K562 (cell line): Measurements from ENCODE around the gene GCDH. TPM values are rescaled to one million over a fixed set of nuclear protein-coding genes. Genes with fewer than 3 reads are reported as not detected.
"Not testable (repeated sequence)": the region's sequence is repeated elsewhere in the genome, so short reads cannot be mapped to it uniquely, and the experiment has no call there.

Experiments
- BCLAF1 ChIP-seq, 2 experiments: fragments of 450-650 bp in 1 of 2; IDR thresholded peaks; 2 replicates each; pipeline ENCODE4 v1.6.1; 2011 to 2017; ENCODE audit warnings: low read depth in 2 of 2, antibody characterized with exemption in 1 of 2, borderline replicate concordance in 1 of 2, low read length in 1 of 2, mild to moderate bottlenecking in 1 of 2, mixed read lengths in 1 of 2; ENCODE audit not compliant: control insufficient read depth in 1 of 2
- E2F8 ChIP-seq: fragments of 450-650 bp; IDR thresholded peaks from 2 replicates; pipeline ENCODE4 v1.7.1; 2018; ENCODE audit warnings: mild to moderate bottlenecking, low read depth; ENCODE audit not compliant: partially characterized antibody
- HDGF ChIP-seq: fragments of 450-650 bp; IDR thresholded peaks from 2 replicates; pipeline ENCODE4 v1.6.1; 2016
- MCM3 ChIP-seq: fragments of 450-650 bp; IDR thresholded peaks from 2 replicates; pipeline ENCODE4 v1.6.1; 2016
- NKRF ChIP-seq: fragments of 450-650 bp; IDR thresholded peaks from 2 replicates; pipeline ENCODE4 v1.6.1; 2016; ENCODE audit warnings: borderline replicate concordance
- OTX1 ChIP-seq: fragments of 450-650 bp; formaldehyde crosslinking; IDR thresholded peaks from 2 replicates; pipeline ENCODE4 v1.4.0; 2022; ENCODE audit warnings: mild to moderate bottlenecking
- POLR2A ChIP-seq: fragments of 450-650 bp; conservative IDR thresholded peaks from 2 replicates; pipeline ENCODE4 v1.6.1; 2016
- RAD51 ChIP-seq: fragments of 450-650 bp; IDR thresholded peaks from 2 replicates; pipeline ENCODE4 v1.7.1; 2016; ENCODE audit warnings: low read depth, mild to moderate bottlenecking, borderline replicate concordance
- REST ChIP-seq, 2 experiments: fragments of 450-650 bp; formaldehyde crosslinking in 1 of 2; IDR thresholded peaks; 2 replicates each; pipeline versions ENCODE4 v1.4.0 to v1.6.1; 2014 to 2020; ENCODE audit warnings: mild to moderate bottlenecking in 2 of 2, borderline replicate concordance in 1 of 2, low read depth in 1 of 2
- SMARCA4 ChIP-seq: fragments of 450-650 bp; IDR thresholded peaks from 2 replicates; pipeline ENCODE4 v1.6.1; 2016
- TCF3 ChIP-seq: sonication (generic); formaldehyde crosslinking; IDR thresholded peaks from 2 replicates; pipeline ENCODE4 v1.4.0; 2020; ENCODE audit warnings: mild to moderate bottlenecking, missing genetic modification reagents
- TRIM28 ChIP-seq: fragments of 450-650 bp; IDR thresholded peaks from 2 replicates; pipeline ENCODE4 v1.6.1; 2017
- polyA plus RNA-seq, 8 experiments: library from polyadenylated mRNA; depleted of rRNA in 4 of 8; stranded (reverse) in 5 of 8; unstranded in 3 of 8; fragments of >200 nt; fragmentation: Nextera tagmentation in 2 of 8; fragmentation: Illumina TruSeq in 1 of 8; extraction: Ambion mirVana in 2 of 8; extraction: Trizol in 1 of 8; gene quantifications; 2 replicates each; pipeline versions ENCODE4 v1.2.1 to v1.2.3, GENCODE V29; 2011 to 2014; ENCODE audit warnings: inconsistent platforms in 1 of 8, missing spikeins in 1 of 8
- total RNA-seq, 7 experiments: library from RNA; depleted of rRNA in 6 of 7; stranded (reverse); fragments of >200 nt in 6 of 7; fragmentation: Illumina TruSeq in 2 of 7; extraction: Trizol in 2 of 7; gene quantifications; 2 replicates each; pipeline versions ENCODE4 v1.2.1 to v1.2.3, GENCODE V29; 2011 to 2021; ENCODE audit warnings: low replicate concordance in 1 of 7

GCDH gene
- total and polyA plus RNA-seq, 9 of the 15 experiments (the other 6 are each of a cell fraction or from before 2014, with no cell fraction given) = 2.9 to 50.8 (median 19.1) TPM

- TF ChIP-seq TRIM28 (peak; percentile 35; the same call in 1 of the 2 replicates), REST (IDR thresholded peaks at IDR 0.05; ENCODE audit: borderline replicate concordance) (0 out of 2 replicates have a peak, but pooled peaks have one; percentile 14), OTX1 (peak; percentile 81; the same call in 1 of the 2 replicates), SMARCA4 (peak; percentile 44; the same call in 1 of the 2 replicates), BCLAF1 (IDR thresholded peaks at IDR 0.05; ENCODE audit: borderline replicate concordance in 1 of 2, control insufficient read depth in 1 of 2, low read depth in 2 of 2, low read length in 1 of 2) (peak in 1 of 2 experiments; percentile 70; a peak in 1 of 4 replicates), HDGF (peak; percentile 94; the same call in 1 of the 2 replicates), TCF3 (peak; percentile 29; the same call in 1 of the 2 replicates), RAD51 (0 out of 2 replicates have a peak, but pooled peaks have one; percentile 28), E2F8 (peak; percentile 48), NKRF (peak; percentile 89), POLR2A (peak; percentile 69), MCM3 (peak; percentile 97)
- not testable (repeated sequence) for TF ChIP-seq REST (CRISPR knock-in tag; IDR thresholded peaks at IDR 0.05; ENCODE audit: low read depth)
Measured at GRCh38 chr19:12890299-12890786, 617 bp upstream of the GCDH start (continued).
